ENCODE results near the gene KLC1.

- TF ChIP-seq CEBPB (IDR thresholded peaks at IDR 0.05) = no peak
- TF ChIP-seq CTCF (IDR thresholded peaks at IDR 0.05) = no peak
- no peak for TF ChIP-seq REST (IDR thresholded peaks at IDR 0.05)
- TF ChIP-seq POLR2A (IDR thresholded peaks at IDR 0.05; ENCODE audit: low read length) = no peak
- no peak for TF ChIP-seq RCOR1 (IDR thresholded peaks at IDR 0.05; ENCODE audit: low read depth, low read length)
- TF ChIP-seq USF2 (IDR thresholded peaks at IDR 0.05) = no peak
These were observed 68.8 kb downstream of the KLC1 start for GRCh38 chr14:103697603-103698379.

All from A549 (cell line).